Motor neuron (in vitro differentiated cells): Measurements from ENCODE around the gene LLGL1. TPM values are rescaled to one million over a fixed set of nuclear protein-coding genes. Genes with fewer than 3 reads are reported as not detected.
A peak's percentile ranks its signal among the peaks of the same experiment; 100 is the strongest.

Source experiments
- ATAC-seq, 8 experiments: fragments of 200-7000 bp; cut with Tn5 transposase; replicated peaks in 6 of 8; 2 replicates each; pipeline ENCODE4 v1.8.0; 2021; ENCODE audit warnings: mild to moderate bottlenecking in 8 of 8, moderate library complexity in 8 of 8
- H3K27ac ChIP-seq, 2 donors: fragments of 250-450 bp; sonication (Bioruptor Pico); 2 replicates each; pipeline ENCODE4 v1.9.0; 2021; ENCODE audit warnings: antibody characterized with exemption in 2 of 2, mild to moderate bottlenecking in 2 of 2, moderate library complexity in 1 of 2
- H3K4me1 ChIP-seq, 2 donors: fragments of 250-450 bp; sonication (Bioruptor Pico); replicated peaks in 1 of 2; 2 replicates each; pipeline ENCODE4 v1.6.1; 2021; ENCODE audit warnings: antibody characterized with exemption in 2 of 2, mild to moderate bottlenecking in 2 of 2, moderate library complexity in 1 of 2
- H3K4me3 ChIP-seq, 5 donors: fragments of 250-450 bp; sonication (Bioruptor Pico); 2 replicates each; pipeline ENCODE4 v1.9.0; 2021; ENCODE audit warnings: antibody characterized with exemption in 5 of 5, mild to moderate bottlenecking in 5 of 5, moderate library complexity in 4 of 5
- WGBS, 10 experiments: fragments of 450-650 bp; shearing (Covaris generic); methylation state at CpG; one replicate each; pipeline ENCODE4 v1.0.0; 2022; 5-methylcytosine and 5-hydroxymethylcytosine counted together
- in situ Hi-C, 9 experiments: fragments of 400-800 bp; cut with MboI; loops; one replicate each; pipeline ENCODE4 v1.15.0; 2021; ENCODE audit warnings: low sequenced_read_pairs in 9 of 9, low pct_unique_long_range_greater_than_20kb in 2 of 9; ENCODE audit not compliant: unreplicated experiment in 9 of 9
- total RNA-seq, 8 experiments: library from RNA; unstranded; fragments of 300-600 nt; gene quantifications; 2 replicates each; pipeline versions ENCODE4 v1.2.3 to v1.2.4, GENCODE V29; 2022

Gene LLGL1
- 10 to 100 TPM; 13.9 to 41.7 (median 23.3) TPM for total RNA-seq

- in situ Hi-C loops = no loop called here
- WGBS, 10 experiments = 0 to 3% (median 0%) methylated on average over 1 to 6 of the region's 60 CpGs; no CpG with 5 or more reads in 6 of the 10 experiments
- Histone ChIP-seq H3K4me1 (peaks cover 24 to 43% of the 10 kb centered on the region in 2 donors), H3K4me3 (peak within 1 kb of the TSS; percentile 51 to 100 (median 76)), H3K27ac (peak within 1 kb of the TSS; percentile 28 to 85)
- peak; percentile 80 to 96 (median 92) for ATAC-seq
These were observed at the start of gene LLGL1 for GRCh38 chr17:18225121-18225641. TSS of gene LLGL1 (plus strand) at chr17:18225635. CDS start at chr17:18225683, 48 bp downstream.

GRCh38 chr17:18176176-18176575 is 49.3 kb upstream of the LLGL1 start:
- no peak for ATAC-seq
- in situ Hi-C loops = no loop called here

GRCh38 chr17:18177133-18177532 is 48.3 kb upstream of the LLGL1 start:
- peak overlapping the region; percentile 59 to 75 for H3K27ac ChIP-seq
- peaks cover 25 to 35% of the 10 kb centered on the region in 2 donors for H3K4me1 ChIP-seq
- peak in 1 of 8 experiments; percentile 1 for ATAC-seq
- in situ Hi-C loops = no loop called here
- no peak overlapping the region for H3K4me3 ChIP-seq

More at GRCh38 chr17:18176176-18176575, 49.3 kb upstream of the LLGL1 start:
- Histone ChIP-seq H3K4me3 (no peak overlapping the region), H3K27ac (no peak overlapping the region), H3K4me1 (peaks cover 23 to 34% of the 10 kb centered on the region in 2 donors)
- WGBS, 10 experiments = 0 to 87% (median 79%) methylated on average over 1 to 7 of the region's 7 CpGs

- no peak overlapping the region for H3K4me3 ChIP-seq
- peaks cover 29 to 39% of the 10 kb centered on the region in 2 donors for H3K4me1 ChIP-seq
- in situ Hi-C loops = no loop called here
- WGBS, 10 experiments = 20 to 100% (median 69%) methylated on average over 1 to 7 of the region's 8 CpGs; no CpG with 5 or more reads in 3 of the 10 experiments
- ATAC-seq = peak in 4 of 8 experiments; percentile 15 to 57 (median 38)
- peak overlapping the region; percentile 59 to 75 for H3K27ac ChIP-seq
These were observed 47.7 kb upstream of the LLGL1 start for GRCh38 chr17:18177722-18178121.

GRCh38 chr17:18179196-18179595 is 46.2 kb upstream of the LLGL1 start:
- peaks cover 29 to 39% of the 10 kb centered on the region in 2 donors for H3K4me1 ChIP-seq
- in situ Hi-C loops = no loop called here
- 92% methylated on average over 1 of the region's 1 CpG; no CpG with 5 or more reads in 9 of the 10 experiments for WGBS, 10 experiments
- no peak for ATAC-seq
- no peak overlapping the region for H3K27ac ChIP-seq
- no peak overlapping the region for H3K4me3 ChIP-seq

GRCh38 chr17:18179804-18180203 is 45.6 kb upstream of the LLGL1 start:
- in situ Hi-C loops = no loop called here
- ATAC-seq = no peak
- WGBS, 10 experiments = 63 to 100% (median 83%) methylated on average over 1 to 7 of the region's 7 CpGs; no CpG with 5 or more reads in 1 of the 10 experiments
- Histone ChIP-seq H3K4me1 (peaks cover 29 to 39% of the 10 kb centered on the region in 2 donors), H3K4me3 (no peak overlapping the region), H3K27ac (no peak overlapping the region)

- Histone ChIP-seq H3K27ac (no peak overlapping the region), H3K4me1 (peaks cover 29 to 34% of the 10 kb centered on the region in 2 donors), H3K4me3 (no peak overlapping the region)
- no peak for ATAC-seq
- WGBS, 10 experiments = 38 to 90% (median 58%) methylated on average over 2 to 4 of the region's 5 CpGs; no CpG with 5 or more reads in 5 of the 10 experiments
- in situ Hi-C loops = no loop called here
These were observed 44.1 kb upstream of the LLGL1 start for GRCh38 chr17:18181358-18181757.

- peaks cover 27 to 30% of the 10 kb centered on the region in 2 donors for H3K4me1 ChIP-seq
- peak overlapping the region; percentile 48 to 73 (median 64) for H3K4me3 ChIP-seq
- peak overlapping the region; percentile 97 to 98 for H3K27ac ChIP-seq
- 13 to 65% (median 30%) methylated on average over 2 to 15 of the region's 28 CpGs; no CpG with 5 or more reads in 3 of the 10 experiments for WGBS, 10 experiments
- in situ Hi-C loops = no loop called here
- no peak for ATAC-seq
These were observed 43.1 kb upstream of the LLGL1 start for GRCh38 chr17:18182110-18182977.

GRCh38 chr17:18182978-18183333 is 42.5 kb upstream of the LLGL1 start:
- Histone ChIP-seq H3K4me3 (peak overlapping the region; percentile 48 to 73 (median 64)), H3K4me1 (peaks cover 27 to 30% of the 10 kb centered on the region in 2 donors), H3K27ac (peak overlapping the region; percentile 97 to 98)
- ATAC-seq = peak; percentile 42 to 59 (median 48)
- in situ Hi-C loops = no loop called here
- 0% methylated on average over 2 to 27 of the region's 33 CpGs; no CpG with 5 or more reads in 6 of the 10 experiments for WGBS, 10 experiments

GRCh38 chr17:18183334-18184142 is 41.9 kb upstream of the LLGL1 start, which contains the start of gene ALKBH5:
TSS of gene ALKBH5 (plus strand) at chr17:18183828. CDS start at chr17:18184244, 416 bp downstream.
- Histone ChIP-seq H3K4me1 (peaks cover 27 to 32% of the 10 kb centered on the region in 2 donors), H3K4me3 (peak within 1 kb of the TSS; percentile 48 to 73 (median 64)), H3K27ac (peak within 1 kb of the TSS; percentile 97 to 98)
- 0 to 1% (median 0%) methylated on average over 3 to 16 of the region's 98 CpGs; no CpG with 5 or more reads in 6 of the 10 experiments for WGBS, 10 experiments
- peak; percentile 83 to 92 (median 87) for ATAC-seq
- in situ Hi-C loops = no loop called here

GRCh38 chr17:18184143-18185031 is 41.0 kb upstream of the LLGL1 start:
- ATAC-seq = peak; percentile 1 to 22 (median 12)
- 0 to 4% (median 0%) methylated on average over 1 to 14 of the region's 92 CpGs; no CpG with 5 or more reads in 3 of the 10 experiments for WGBS, 10 experiments
- in situ Hi-C loops = no loop called here
- peaks cover 32 to 33% of the 10 kb centered on the region in 2 donors for H3K4me1 ChIP-seq
- H3K27ac ChIP-seq = peak overlapping the region; percentile 97 to 98
- peak overlapping the region; percentile 48 to 73 (median 64) for H3K4me3 ChIP-seq

- no peak for ATAC-seq
- in situ Hi-C loops = no loop called here
- H3K4me1 ChIP-seq = peaks cover 34% of the 10 kb centered on the region in 2 donors
- no peak overlapping the region for H3K27ac ChIP-seq
- 0 to 13% (median 0%) methylated on average over 1 to 3 of the region's 3 CpGs; no CpG with 5 or more reads in 2 of the 10 experiments for WGBS, 10 experiments
- peak overlapping the region; percentile 48 to 73 (median 64) for H3K4me3 ChIP-seq
These were observed 40.0 kb upstream of the LLGL1 start for GRCh38 chr17:18185391-18185790.
